ENCODE measurements around the gene SURF4. TPM values are rescaled to one million over a fixed set of nuclear protein-coding genes. Genes with fewer than 3 reads are reported as not detected.

Gene SURF4
- total RNA-seq, 2 donors from 2014 or later: 426 to 494 TPM

- ATAC-seq (replicated peaks in 1 of 2): peak in 1 of 2 donors; percentile 36
- H3K27me3 Mint-ChIP-seq (ENCODE audit: low read depth): no peaks in the 10 kb centered on the region
- peaks cover 72% of the 10 kb centered on the region for H3K4me1 Mint-ChIP-seq (ENCODE audit: low read depth)
Measured at GRCh38 chr9:133349965-133350616, 25.8 kb downstream of the SURF4 start.

DNA sequence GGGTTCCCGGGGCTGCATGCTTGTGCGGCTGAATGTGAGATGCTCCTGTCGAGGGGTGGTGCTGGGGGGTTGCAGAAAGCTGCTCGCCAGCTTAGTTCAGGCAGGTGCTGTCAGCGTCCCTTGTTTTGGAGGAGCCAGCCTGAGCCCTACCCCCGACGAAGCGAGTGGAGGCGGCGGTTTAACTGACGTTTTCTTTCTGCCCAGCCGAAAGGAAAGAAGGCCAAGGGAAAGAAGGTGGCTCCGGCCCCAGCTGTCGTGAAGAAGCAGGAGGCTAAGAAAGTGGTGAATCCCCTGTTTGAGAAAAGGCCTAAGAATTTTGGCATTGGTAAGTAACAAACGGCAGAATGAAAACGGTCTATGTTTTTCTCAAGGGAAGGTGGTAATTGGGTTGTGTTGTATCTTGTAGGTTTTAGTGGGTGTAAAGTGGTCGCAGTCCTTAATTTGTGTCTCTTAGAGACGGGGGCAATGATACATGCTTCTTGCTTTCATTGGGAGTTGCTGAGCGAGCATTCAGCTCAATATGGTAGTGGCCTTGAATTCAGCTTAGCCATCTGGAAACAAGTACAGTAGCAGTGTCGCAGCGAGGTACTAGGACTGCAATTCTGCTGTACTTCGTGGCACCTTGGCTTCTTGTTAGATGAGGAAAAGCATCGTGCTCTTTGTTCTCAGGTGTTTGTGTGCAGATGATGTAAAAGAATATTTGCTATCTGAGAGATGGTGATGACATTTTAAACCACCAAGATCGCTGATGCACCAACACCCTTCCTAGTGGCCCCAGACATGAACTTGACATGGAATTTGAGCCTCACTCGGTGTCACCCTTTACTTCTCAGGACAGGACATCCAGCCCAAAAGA lies 26.9 kb downstream of the SURF4 start:
- DNase-seq: no peak
- ATAC-seq (replicated peaks in 1 of 2): no peak
- peak overlapping the region; percentile 98 to 100 for H3K4me3 Mint-ChIP-seq
- peaks cover 25 to 41% of the 10 kb centered on the region in 2 donors for H3K36me3 Mint-ChIP-seq (ENCODE audit: insufficient read depth in 2 of 2)
- H3K9me3 Mint-ChIP-seq: no peaks in the 10 kb centered on the region
- H3K27ac Mint-ChIP-seq: peak overlapping the region; percentile 98
- H3K4me1 Mint-ChIP-seq (ENCODE audit: low read depth): peaks cover 65% of the 10 kb centered on the region
- no peaks in the 10 kb centered on the region for H3K27me3 Mint-ChIP-seq (ENCODE audit: low read depth)

More at GRCh38 chr9:133349965-133350616, 25.8 kb downstream of the SURF4 start:
- Mint-ChIP-seq H3K36me3 (ENCODE audit: insufficient read depth in 2 of 2) (peaks cover 25 to 40% of the 10 kb centered on the region in 2 donors), H3K9me3 (no peaks in the 10 kb centered on the region), H3K4me3 (peak overlapping the region; percentile 98 to 100), H3K27ac (peak overlapping the region; percentile 98)
- peak in 1 of 2 donors; percentile 46 for DNase-seq

DNA sequence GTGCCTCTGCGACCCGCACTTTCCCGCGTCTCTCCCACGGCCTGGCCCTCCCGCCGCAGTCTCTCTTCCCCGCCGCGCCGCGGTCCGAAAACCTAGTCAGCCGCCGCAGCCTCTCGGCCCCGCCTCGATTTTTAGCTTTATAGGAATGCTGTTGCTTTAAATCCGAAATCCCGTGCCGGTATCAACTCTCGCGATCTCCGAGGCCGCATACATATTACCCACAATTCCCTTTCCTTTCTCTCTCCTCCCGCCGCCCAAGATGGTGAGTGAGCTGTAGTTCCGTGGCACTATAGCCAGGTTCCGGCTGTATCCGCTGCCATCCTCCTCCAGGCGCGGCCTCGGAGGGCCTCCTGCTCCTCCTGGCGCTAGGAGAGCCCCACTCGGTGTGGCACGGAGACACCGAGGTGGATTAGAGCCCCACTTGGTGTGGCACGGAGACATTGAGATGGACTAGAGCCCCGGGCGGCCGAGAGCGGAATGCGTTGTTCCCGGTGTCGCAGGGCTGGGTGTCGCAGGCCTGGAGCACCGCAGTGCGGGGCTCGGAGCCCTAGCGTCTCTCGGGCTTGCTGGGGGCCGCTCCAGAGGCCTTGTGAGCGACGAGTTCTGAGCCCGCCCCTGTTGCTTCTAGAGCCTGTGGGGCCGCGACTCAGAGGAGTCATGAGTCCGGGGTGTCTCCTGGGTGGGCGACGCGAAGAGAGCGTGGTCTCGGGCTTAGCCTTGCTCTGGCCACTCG lies 27.7 kb downstream of the SURF4 start, which contains the start of the genes MED22 and RPL7A:
Gene MED22, minus strand, starts transcription at position 147 of the 733 bp plus-strand sequence. CDS start 1,469 bp downstream, outside the sequence.
Gene RPL7A, plus strand, starts transcription at position 234 of the 733 bp plus-strand sequence. Its CDS starts 26 bp downstream, at position 260.
- Mint-ChIP-seq H3K4me3 (peak within 1 kb of the TSS; percentile 98 to 100), H3K36me3 (ENCODE audit: insufficient read depth in 2 of 2) (peaks cover 23 to 39% of the 10 kb centered on the region in 2 donors), H3K4me1 (ENCODE audit: low read depth) (peaks cover 61% of the 10 kb centered on the region), H3K9me3 (no peaks in the 10 kb centered on the region), H3K27ac (peak within 1 kb of the TSS; percentile 98), H3K27me3 (ENCODE audit: low read depth) (no peaks in the 10 kb centered on the region)
- DNase-seq (peak; percentile 93 to 95), ATAC-seq (replicated peaks in 1 of 2) (peak; percentile 81 to 82)

DNA sequence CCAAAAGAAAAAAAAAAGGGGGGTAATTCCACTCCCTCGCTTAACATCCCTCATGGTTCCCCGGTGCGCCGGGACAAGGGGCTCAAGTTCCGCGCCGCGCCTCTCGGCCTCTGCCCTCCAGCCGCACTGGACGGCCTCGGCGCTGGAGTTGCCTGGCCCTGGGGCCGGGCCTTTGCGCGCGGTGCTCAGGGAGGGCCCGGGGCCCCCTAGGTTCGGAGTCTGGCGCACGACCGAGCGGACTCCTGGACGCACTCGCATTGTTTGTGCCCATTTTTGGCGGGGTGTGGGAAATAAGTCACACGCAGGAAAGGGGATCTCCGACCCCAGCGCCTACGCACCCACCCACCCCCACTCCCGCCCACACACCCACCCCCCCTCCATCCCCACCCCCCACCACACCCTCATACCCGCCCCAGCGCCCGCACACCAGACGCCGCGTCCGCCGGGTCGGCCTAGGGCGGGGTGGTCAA lies 28.3 kb downstream of the SURF4 start:
- H3K27ac Mint-ChIP-seq: peak overlapping the region; percentile 74
- DNase-seq: peak; percentile 54 to 57
- H3K4me3 Mint-ChIP-seq: peak overlapping the region; percentile 98 to 100
- peaks cover 23 to 39% of the 10 kb centered on the region in 2 donors for H3K36me3 Mint-ChIP-seq (ENCODE audit: insufficient read depth in 2 of 2)
- no peaks in the 10 kb centered on the region for H3K27me3 Mint-ChIP-seq (ENCODE audit: low read depth)
- H3K4me1 Mint-ChIP-seq (ENCODE audit: low read depth): peaks cover 55% of the 10 kb centered on the region
- peak; percentile 49 to 55 for ATAC-seq (replicated peaks in 1 of 2)
- no peaks in the 10 kb centered on the region for H3K9me3 Mint-ChIP-seq

DNA sequence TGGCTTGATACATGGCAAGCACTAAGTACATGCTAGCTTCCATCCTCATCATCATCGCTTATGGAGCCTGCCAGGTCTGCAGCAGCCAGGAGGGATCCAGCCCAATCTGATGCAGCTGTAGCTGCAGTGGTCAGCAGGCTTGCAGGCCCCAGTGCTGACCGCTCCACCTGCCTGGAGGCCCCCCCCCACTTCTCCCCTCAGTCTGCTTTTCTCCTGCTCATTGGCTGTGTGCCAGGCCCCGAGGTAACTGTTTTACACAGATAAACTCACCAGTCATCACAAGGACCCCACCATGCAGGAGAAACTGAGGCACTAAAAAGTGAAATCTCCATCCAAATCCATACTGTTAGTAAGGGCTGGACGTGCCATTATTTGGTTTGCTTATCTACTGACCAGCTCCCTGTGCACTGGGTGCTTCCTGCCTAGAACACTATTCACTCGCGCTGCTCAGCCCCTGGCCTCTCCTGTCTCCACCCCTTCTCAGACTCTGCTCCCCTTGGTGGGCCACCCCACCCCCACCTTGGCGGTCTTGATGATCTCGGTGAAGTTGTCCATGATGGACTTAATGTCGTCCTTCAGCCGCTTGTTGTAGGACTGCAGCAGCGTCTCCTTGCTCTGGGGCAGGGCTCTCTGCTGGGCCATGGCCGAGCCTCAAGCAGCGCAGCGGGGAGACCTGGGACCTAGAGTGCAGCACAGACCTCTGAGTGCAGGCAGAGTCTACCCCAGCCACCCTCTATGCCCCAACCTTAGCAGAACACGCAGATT lies 29.7 kb downstream of the SURF4 start:
- ATAC-seq (replicated peaks in 1 of 2) (no peak), DNase-seq (no peak)
- H3K4me1 Mint-ChIP-seq (ENCODE audit: low read depth): peaks cover 54% of the 10 kb centered on the region
- H3K36me3 Mint-ChIP-seq (ENCODE audit: insufficient read depth in 2 of 2): peaks cover 20 to 34% of the 10 kb centered on the region in 2 donors
- peak overlapping the region; percentile 74 for H3K27ac Mint-ChIP-seq
- no peaks in the 10 kb centered on the region for H3K27me3 Mint-ChIP-seq (ENCODE audit: low read depth)
- peak overlapping the region; percentile 98 to 100 for H3K4me3 Mint-ChIP-seq
- no peaks in the 10 kb centered on the region for H3K9me3 Mint-ChIP-seq

DNA sequence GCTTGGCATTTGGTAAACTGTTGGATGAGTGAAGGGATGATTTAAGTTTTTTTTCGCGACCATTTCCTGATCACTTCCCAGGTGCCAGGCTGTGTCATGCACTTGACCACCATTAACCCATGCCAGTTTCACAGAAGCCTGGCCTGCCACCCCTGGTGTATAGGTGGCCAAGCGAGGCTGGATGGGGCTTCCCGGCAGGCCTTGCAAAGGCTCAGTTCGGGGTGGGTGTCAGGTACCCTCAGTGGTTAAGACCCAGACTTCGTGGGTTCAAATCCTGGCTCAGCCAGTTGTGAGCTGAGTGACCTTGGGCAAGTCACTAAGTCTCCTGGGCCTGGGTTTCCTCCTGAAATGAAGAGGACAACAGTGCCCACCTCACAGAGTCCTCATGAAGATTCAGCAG lies 30.3 kb downstream of the SURF4 start:
- no peak for DNase-seq
- ATAC-seq (replicated peaks in 1 of 2): no peak
- Mint-ChIP-seq H3K4me1 (ENCODE audit: low read depth) (peaks cover 54% of the 10 kb centered on the region), H3K4me3 (no peak overlapping the region), H3K27me3 (ENCODE audit: low read depth) (no peaks in the 10 kb centered on the region), H3K9me3 (no peaks in the 10 kb centered on the region), H3K36me3 (ENCODE audit: insufficient read depth in 2 of 2) (peaks cover 20 to 35% of the 10 kb centered on the region in 2 donors), H3K27ac (no peak overlapping the region)

DNA sequence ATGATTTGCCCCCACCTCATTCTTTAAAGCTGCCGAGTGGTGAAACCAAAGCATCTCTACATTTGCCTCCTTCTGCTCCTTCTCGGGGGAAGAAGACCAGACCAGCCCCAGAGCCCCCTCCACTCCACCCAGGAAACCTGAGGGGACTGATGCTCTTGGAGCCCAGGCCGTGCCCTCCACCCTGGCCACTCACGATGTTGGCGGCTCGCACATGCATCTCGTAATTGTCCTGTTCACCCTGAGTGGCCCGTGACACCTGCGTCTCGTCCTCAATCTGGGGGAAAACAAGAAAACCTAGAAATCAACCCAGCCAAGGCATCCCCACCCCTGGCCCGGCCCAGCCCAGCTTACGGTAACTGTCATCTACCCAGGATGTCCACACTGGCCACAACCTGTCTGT lies 30.9 kb downstream of the SURF4 start:
- H3K9me3 Mint-ChIP-seq: no peaks in the 10 kb centered on the region
- H3K4me3 Mint-ChIP-seq: no peak overlapping the region
- H3K27ac Mint-ChIP-seq: no peak overlapping the region
- H3K27me3 Mint-ChIP-seq (ENCODE audit: low read depth): no peaks in the 10 kb centered on the region
- no peak for DNase-seq
- H3K4me1 Mint-ChIP-seq (ENCODE audit: low read depth): peaks cover 54% of the 10 kb centered on the region
- ATAC-seq (replicated peaks in 1 of 2): no peak
- peaks cover 18 to 37% of the 10 kb centered on the region in 2 donors for H3K36me3 Mint-ChIP-seq (ENCODE audit: insufficient read depth in 2 of 2)

DNA sequence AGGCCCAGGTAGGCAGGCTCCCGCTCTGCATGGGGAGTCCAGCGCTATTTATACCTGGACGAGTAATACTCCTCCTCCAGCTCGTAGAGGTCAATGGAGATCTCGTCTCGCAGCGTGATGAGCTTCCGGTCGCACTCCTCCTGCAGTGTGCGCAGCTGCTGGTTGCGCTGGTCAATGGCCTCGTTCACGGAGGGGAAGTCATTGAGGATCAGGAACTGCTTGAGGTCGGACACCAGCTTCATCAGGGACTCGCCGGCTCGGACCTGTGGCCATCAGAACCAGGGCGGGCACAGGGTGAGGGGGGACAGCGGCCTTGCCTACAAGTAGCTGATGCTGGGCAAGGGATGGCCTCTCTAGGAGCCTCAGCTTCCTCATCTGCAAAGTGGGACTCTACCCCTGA lies 31.8 kb downstream of the SURF4 start:
- Mint-ChIP-seq H3K9me3 (no peaks in the 10 kb centered on the region), H3K4me1 (ENCODE audit: low read depth) (peaks cover 46% of the 10 kb centered on the region), H3K36me3 (ENCODE audit: insufficient read depth in 2 of 2) (peaks cover 16 to 39% of the 10 kb centered on the region in 2 donors), H3K27ac (no peak overlapping the region), H3K4me3 (no peak overlapping the region), H3K27me3 (ENCODE audit: low read depth) (no peaks in the 10 kb centered on the region)
- no peak for ATAC-seq (replicated peaks in 1 of 2)
- no peak for DNase-seq

DNA sequence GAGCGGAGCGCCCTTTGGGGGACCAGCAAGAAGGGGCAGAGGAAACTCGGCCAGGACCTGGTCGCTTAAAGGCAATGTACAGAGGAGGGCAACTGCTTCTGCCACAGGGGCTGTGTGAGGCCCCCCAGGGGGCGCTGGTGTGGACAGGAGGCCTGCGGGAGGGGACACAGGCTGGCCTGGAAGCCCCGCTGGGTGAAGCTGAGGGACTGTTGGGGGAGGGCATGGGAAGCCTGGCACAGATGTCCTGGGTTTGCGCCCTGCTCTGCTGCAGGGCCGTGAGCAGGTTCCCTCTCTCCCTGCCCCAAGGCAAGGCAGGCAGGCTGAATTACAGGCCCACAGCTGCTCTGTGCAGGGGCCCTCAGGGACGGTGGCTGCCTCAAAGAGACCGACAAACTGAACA lies 33.3 kb downstream of the SURF4 start:
- peaks cover 39% of the 10 kb centered on the region for H3K4me1 Mint-ChIP-seq (ENCODE audit: low read depth)
- ATAC-seq (replicated peaks in 1 of 2) (no peak), DNase-seq (peak in 1 of 2 donors; percentile 29)
- no peak overlapping the region for H3K4me3 Mint-ChIP-seq
- no peak overlapping the region for H3K27ac Mint-ChIP-seq
- H3K9me3 Mint-ChIP-seq: no peaks in the 10 kb centered on the region
- peaks cover 6 to 28% of the 10 kb centered on the region in 2 donors for H3K36me3 Mint-ChIP-seq (ENCODE audit: insufficient read depth in 2 of 2)
- no peaks in the 10 kb centered on the region for H3K27me3 Mint-ChIP-seq (ENCODE audit: low read depth)

DNA sequence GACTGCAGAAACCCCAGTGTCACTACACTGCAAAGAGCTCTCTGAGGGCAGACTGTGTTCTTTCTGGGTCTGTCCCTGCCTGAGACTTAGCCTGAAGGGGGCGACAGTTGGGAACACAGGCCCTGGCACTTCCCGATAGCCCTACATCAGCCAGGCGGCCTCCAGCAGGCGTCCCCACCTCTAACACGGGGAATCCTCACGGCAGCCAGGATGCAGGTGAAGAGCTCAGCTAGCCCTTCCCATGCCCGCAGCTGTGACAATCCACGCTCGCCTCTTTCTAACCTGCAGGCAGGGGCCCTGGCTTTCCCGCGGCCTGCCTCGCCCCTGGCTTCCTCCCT lies 33.8 kb downstream of the SURF4 start:
- Mint-ChIP-seq H3K9me3 (no peaks in the 10 kb centered on the region), H3K4me1 (ENCODE audit: low read depth) (peaks cover 37% of the 10 kb centered on the region), H3K4me3 (no peak overlapping the region), H3K27ac (no peak overlapping the region), H3K36me3 (ENCODE audit: insufficient read depth in 2 of 2) (peaks cover 6 to 28% of the 10 kb centered on the region in 2 donors), H3K27me3 (ENCODE audit: low read depth) (no peaks in the 10 kb centered on the region)
- ATAC-seq (replicated peaks in 1 of 2): no peak
- DNase-seq: no peak

- H3K36me3 Mint-ChIP-seq (ENCODE audit: insufficient read depth in 2 of 2): peaks cover 6 to 23% of the 10 kb centered on the region in 2 donors
Measured at GRCh38 chr9:133341369-133342068, 34.3 kb downstream of the SURF4 start.

GRCh38 chr9:133340916-133341315 lies 34.9 kb downstream of the SURF4 start:
- no peak overlapping the region for H3K27ac Mint-ChIP-seq
- ATAC-seq (replicated peaks in 1 of 2) (no peak), DNase-seq (no peak)
- H3K27me3 Mint-ChIP-seq (ENCODE audit: low read depth): no peaks in the 10 kb centered on the region
- peaks cover 6 to 21% of the 10 kb centered on the region in 2 donors for H3K36me3 Mint-ChIP-seq (ENCODE audit: insufficient read depth in 2 of 2)
- H3K4me3 Mint-ChIP-seq: no peak overlapping the region
- peaks cover 35% of the 10 kb centered on the region for H3K4me1 Mint-ChIP-seq (ENCODE audit: low read depth)
- no peaks in the 10 kb centered on the region for H3K9me3 Mint-ChIP-seq

More at GRCh38 chr9:133341369-133342068, 34.3 kb downstream of the SURF4 start:
- H3K27me3 Mint-ChIP-seq (ENCODE audit: low read depth): no peaks in the 10 kb centered on the region
- no peaks in the 10 kb centered on the region for H3K9me3 Mint-ChIP-seq
- H3K4me3 Mint-ChIP-seq: no peak overlapping the region
- peak in 1 of 2 donors; percentile 22 for ATAC-seq (replicated peaks in 1 of 2)
- no peak for DNase-seq
- H3K4me1 Mint-ChIP-seq (ENCODE audit: low read depth): peaks cover 37% of the 10 kb centered on the region
- no peak overlapping the region for H3K27ac Mint-ChIP-seq

Data from activated T-cell treated with anti-CD3 and anti-CD28 coated beads, Interleukin-2, amount 50 U/mL, for 72 hours (primary cell).